HepG2 (cell line): ENCODE results near the gene ATG2B. TPM values are rescaled to one million over a fixed set of nuclear protein-coding genes. Genes with fewer than 3 reads are reported as not detected.

Experiments
- ATAC-seq: fragments of 200-7000 bp; cut with Tn5 transposase; 3 replicates; pipeline ENCODE4 v1.9.1; 2020; ENCODE audit warnings: mild to moderate bottlenecking, moderate library complexity
- BruUV-seq: library from RNA; stranded (reverse); fragments of 400-500 nt; replicated peaks from 2 replicates; lab custom pipeline; 2021; lab: Mats Ljungman, UMichigan
- CTCF ChIA-PET: fragments of 300-600 bp; formaldehyde crosslinking; extraction: SDS; loops from one replicate; lab custom pipeline; 2021; ENCODE audit warnings: low total read pairs, inconsistent platforms, low intra/inter-chr PET ratio; lab: Yijun Ruan, JAX
- POLR2A ChIA-PET: fragments of 350-600 bp; sonication (Branson Sonifier 250); formaldehyde crosslinking; loops from one replicate; lab custom pipeline; 2020; ENCODE audit warnings: antibody characterized with exemption, inconsistent platforms; lab: Yijun Ruan, JAX
- DNase-seq: peaks from one replicate; pipeline ENCODE4 v3.0.0-alpha.2; 2015; ENCODE audit warnings: low spot score
- FAIRE-seq: peaks from 3 replicates; lab custom pipeline; 2011; peaks lifted over from hg19 to GRCh38; lab: Jason Lieb, UNC
- H2AFZ ChIP-seq: one replicate; pipeline ENCODE4 v1.6.1; 2011; ENCODE audit warnings: low read length, inconsistent platforms
- H3K27ac ChIP-seq: fragments of 300-600 bp; 3 replicates; pipeline ENCODE4 v1.8.0; 2011; ENCODE audit warnings: mixed run types, mild to moderate bottlenecking, mixed read lengths, low read length, inconsistent platforms; ENCODE audit not compliant: insufficient read depth; ENCODE audit errors: extremely low read length
- H3K27me3 ChIP-seq, 2 experiments: fragments of 200-600 bp in 1 of 2; 2 replicates in 1 of 2; 3 replicates in 1 of 2; pipeline versions ENCODE4 v1.6.0 to v1.8.0; 2011; ENCODE audit warnings: low read length in 2 of 2, mild to moderate bottlenecking in 2 of 2, moderate library complexity in 2 of 2, inconsistent platforms in 1 of 2; ENCODE audit not compliant: insufficient read depth in 2 of 2, control insufficient read depth in 1 of 2
- H3K36me3 ChIP-seq, 2 experiments: fragments of 200-600 bp in 1 of 2; replicated peaks in 1 of 2; 2 replicates in 1 of 2; 3 replicates in 1 of 2; pipeline versions ENCODE4 v1.5.1 to v1.8.0; 2011; ENCODE audit warnings: low read length in 2 of 2, inconsistent platforms in 1 of 2; ENCODE audit not compliant: insufficient read depth in 2 of 2, control insufficient read depth in 1 of 2
- H3K4me1 ChIP-seq: 2 replicates; pipeline ENCODE4 v1.5.1; 2012; ENCODE audit warnings: low read length, inconsistent platforms; ENCODE audit not compliant: insufficient read depth
- H3K4me2 ChIP-seq: 2 replicates; pipeline ENCODE4 v1.6.0; 2011; ENCODE audit warnings: low read depth, low read length, inconsistent platforms
- H3K4me3 ChIP-seq, 3 experiments: fragments of 200-600 bp in 1 of 3; sonication (generic), shearing (Covaris generic) in 1 of 3; replicated peaks in 1 of 3; 2 replicates each; pipeline ENCODE4 v1.5.1; 2011 to 2016; ENCODE audit warnings: low read length in 3 of 3, inconsistent platforms in 2 of 3, low read depth in 2 of 3, mild to moderate bottlenecking in 2 of 3, control low read depth in 1 of 3, mixed read lengths in 1 of 3; ENCODE audit not compliant: insufficient read depth in 1 of 3
- H3K79me2 ChIP-seq: one replicate; pipeline ENCODE4 v1.6.1; 2011; ENCODE audit warnings: low read length, inconsistent platforms; ENCODE audit not compliant: insufficient read depth
- H3K9ac ChIP-seq: 2 replicates; pipeline ENCODE4 v1.6.0; 2011; ENCODE audit warnings: mild to moderate bottlenecking, low read depth, low read length, inconsistent platforms; ENCODE audit not compliant: insufficient read depth
- H3K9me3 ChIP-seq: 2 replicates; pipeline ENCODE4 v1.5.1; 2012; ENCODE audit warnings: mild to moderate bottlenecking, low read length
- H4K20me1 ChIP-seq: 2 replicates; pipeline ENCODE4 v1.6.0; 2011; ENCODE audit warnings: inconsistent platforms, mild to moderate bottlenecking, low read length, moderate library complexity; ENCODE audit not compliant: insufficient read depth
- HES4 ChIP-seq: sonication (generic); formaldehyde crosslinking; IDR thresholded peaks from 2 replicates; pipeline ENCODE4 v1.9.0; 2021; ENCODE audit warnings: mild to moderate bottlenecking, missing genetic modification reagents, borderline replicate concordance
- NFIB ChIP-seq: sonication (generic); formaldehyde crosslinking; IDR thresholded peaks from 2 replicates; pipeline ENCODE4 v1.9.0; 2021; ENCODE audit warnings: missing genetic modification reagents, mild to moderate bottlenecking, borderline replicate concordance
- PAWR ChIP-seq: sonication (generic); formaldehyde crosslinking; IDR thresholded peaks from 2 replicates; pipeline ENCODE4 v1.4.0; 2020; ENCODE audit warnings: missing genetic modification reagents, mild to moderate bottlenecking, borderline replicate concordance
- PHF21A ChIP-seq: sonication (generic); formaldehyde crosslinking; IDR thresholded peaks from 2 replicates; pipeline ENCODE4 v1.5.0; 2020; ENCODE audit warnings: mild to moderate bottlenecking, missing genetic modification reagents
- TBX3 ChIP-seq: fragments of 450-650 bp; IDR thresholded peaks from 2 replicates; pipeline ENCODE4 v1.6.1; 2017; ENCODE audit warnings: antibody characterized with exemption, mild to moderate bottlenecking, inconsistent platforms, borderline replicate concordance
- WIZ ChIP-seq: sonication (generic); formaldehyde crosslinking; IDR thresholded peaks from 2 replicates; pipeline ENCODE4 v1.5.1; 2020; ENCODE audit warnings: mild to moderate bottlenecking, missing genetic modification reagents
- ZFX ChIP-seq: sonication (generic); formaldehyde crosslinking; IDR thresholded peaks from 2 replicates; pipeline ENCODE4 v1.4.0; 2020; ENCODE audit warnings: mild to moderate bottlenecking, low read depth, missing genetic modification reagents, moderate library complexity
- ZNF124 ChIP-seq: sonication (generic); formaldehyde crosslinking; IDR thresholded peaks from 2 replicates; pipeline ENCODE4 v1.4.0; 2020; ENCODE audit warnings: missing genetic modification reagents
- ZNF383 ChIP-seq: sonication (generic); formaldehyde crosslinking; IDR thresholded peaks from 2 replicates; pipeline ENCODE4 v1.4.0; 2020; ENCODE audit warnings: missing genetic modification reagents, mild to moderate bottlenecking, borderline replicate concordance
- ZNF446 ChIP-seq: sonication (generic); formaldehyde crosslinking; IDR thresholded peaks from 2 replicates; pipeline ENCODE4 v1.5.0; 2020; ENCODE audit warnings: mild to moderate bottlenecking, missing genetic modification reagents
- ZNF496 ChIP-seq: sonication (generic); formaldehyde crosslinking; IDR thresholded peaks from 2 replicates; pipeline ENCODE4 v1.8.1; 2023; ENCODE audit warnings: mild to moderate bottlenecking, moderate library complexity, missing genetic modification reagents; ENCODE audit not compliant: insufficient replicate concordance
- ZNF7 ChIP-seq: IDR thresholded peaks from 2 replicates; pipeline ENCODE4 v1.6.1; 2016; ENCODE audit warnings: missing biosample characterization, missing genetic modification reagents
- ZNF777 ChIP-seq: sonication (generic); formaldehyde crosslinking; IDR thresholded peaks from 2 replicates; pipeline ENCODE4 v1.4.0; 2020; ENCODE audit warnings: missing genetic modification reagents
- WGBS: methylation state at CpG from one replicate; pipeline ENCODE4 v1.1.6; 2017; ENCODE audit warnings: low lambda C conversion rate; 5-methylcytosine and 5-hydroxymethylcytosine counted together
- in situ Hi-C: cut with HindIII; loops from 2 replicates; pipeline ENCODE4 v1.10.0; 2017; ENCODE audit warnings: low pct_unique_long_range_greater_than_20kb; ENCODE audit not compliant: extremely low pct_ligation_motif_present
- intact Hi-C: fragments of 100-400 bp; cut with micrococcal nuclease; formaldehyde crosslinking; loops from one replicate; pipeline ENCODE4 v1.10.0; 2022; ENCODE audit not compliant: unreplicated experiment
- polyA plus RNA-seq, 8 experiments: library from polyadenylated mRNA; depleted of rRNA in 3 of 8; stranded (reverse) in 7 of 8; unstranded in 1 of 8; fragments of >200 nt; fragmentation: Illumina TruSeq in 4 of 8; extraction: Trizol in 4 of 8; gene quantifications; 2 replicates each; pipeline versions ENCODE4 v1.2.1 to v1.2.3, GENCODE V29; 2011 to 2016; ENCODE audit warnings: low read depth in 4 of 8, missing spikeins in 1 of 8, mixed read lengths in 1 of 8; ENCODE audit not compliant: insufficient read depth in 1 of 8
- total RNA-seq, 5 experiments: library from RNA; depleted of rRNA; stranded (reverse); fragments of >200 nt; fragmentation: Illumina TruSeq; extraction: Trizol; gene quantifications; 2 replicates each; pipeline ENCODE4 v1.2.3, GENCODE V29; 2016; ENCODE audit warnings: low read depth in 1 of 5
- TF ChIP-seq, protein P1 (sequence below): sonication (generic); formaldehyde crosslinking; IDR thresholded peaks from 2 replicates; pipeline ENCODE4 v1.5.0; 2020; ENCODE audit warnings: mild to moderate bottlenecking, missing genetic modification reagents, moderate library complexity

Gene ATG2B
- total and polyA plus RNA-seq, 2 of the 13 experiments (the other 11 are each of a cell fraction or from before 2014, with no cell fraction given): 7.4 to 7.5 TPM

DNA sequence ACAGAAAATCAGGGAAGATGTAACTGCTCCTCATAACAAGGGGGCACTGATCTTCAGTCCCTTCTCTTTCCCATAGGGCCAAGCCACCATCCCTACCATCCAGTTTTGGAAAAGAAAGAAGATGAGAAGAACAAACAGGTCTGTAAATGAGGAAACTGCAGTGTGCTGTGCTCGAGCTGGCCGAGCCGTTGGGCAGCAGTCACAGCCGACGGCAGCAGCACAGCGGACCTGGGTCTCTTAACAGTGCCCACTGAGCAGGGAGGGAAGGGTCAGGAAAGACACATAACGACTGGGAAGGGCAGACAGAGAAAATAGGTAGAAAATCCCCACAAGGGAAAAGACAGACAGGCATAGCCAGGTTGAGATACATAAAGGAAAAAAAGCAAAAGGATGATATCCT is 68.9 kb downstream of the ATG2B start:
- no peak for DNase-seq
- TF ChIP-seq, protein P1, sequence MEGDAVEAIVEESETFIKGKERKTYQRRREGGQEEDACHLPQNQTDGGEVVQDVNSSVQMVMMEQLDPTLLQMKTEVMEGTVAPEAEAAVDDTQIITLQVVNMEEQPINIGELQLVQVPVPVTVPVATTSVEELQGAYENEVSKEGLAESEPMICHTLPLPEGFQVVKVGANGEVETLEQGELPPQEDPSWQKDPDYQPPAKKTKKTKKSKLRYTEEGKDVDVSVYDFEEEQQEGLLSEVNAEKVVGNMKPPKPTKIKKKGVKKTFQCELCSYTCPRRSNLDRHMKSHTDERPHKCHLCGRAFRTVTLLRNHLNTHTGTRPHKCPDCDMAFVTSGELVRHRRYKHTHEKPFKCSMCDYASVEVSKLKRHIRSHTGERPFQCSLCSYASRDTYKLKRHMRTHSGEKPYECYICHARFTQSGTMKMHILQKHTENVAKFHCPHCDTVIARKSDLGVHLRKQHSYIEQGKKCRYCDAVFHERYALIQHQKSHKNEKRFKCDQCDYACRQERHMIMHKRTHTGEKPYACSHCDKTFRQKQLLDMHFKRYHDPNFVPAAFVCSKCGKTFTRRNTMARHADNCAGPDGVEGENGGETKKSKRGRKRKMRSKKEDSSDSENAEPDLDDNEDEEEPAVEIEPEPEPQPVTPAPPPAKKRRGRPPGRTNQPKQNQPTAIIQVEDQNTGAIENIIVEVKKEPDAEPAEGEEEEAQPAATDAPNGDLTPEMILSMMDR (CRISPR knock-in tag): no peak
- intact Hi-C loops (no loop called here), in situ Hi-C loops (no loop called here)
- FAIRE-seq: no peak
- no peaks in the 10 kb centered on the region for H3K4me1 ChIP-seq
- BruUV-seq: no TSS peak
- no peak overlapping the region for H2AFZ ChIP-seq
- ATAC-seq: no peak
- H3K27ac ChIP-seq: no peak overlapping the region
- H3K79me2 ChIP-seq: no peaks in the 10 kb centered on the region
- no peak overlapping the region for H3K4me2 ChIP-seq
- no peaks in the 10 kb centered on the region for H4K20me1 ChIP-seq
- H3K27me3 ChIP-seq: no peaks in the 10 kb centered on the region
- H3K36me3 ChIP-seq: peaks cover 1 to 12% of the 10 kb centered on the region in 2 experiments; a peak in 3 of 5 replicates
- H3K9ac ChIP-seq: no peak overlapping the region
- POLR2A ChIA-PET: no interaction called here
- WGBS: 91% methylated on average over 7 of the region's 7 CpGs
- H3K4me3 ChIP-seq: no peak overlapping the region
- H3K9me3 ChIP-seq: no peaks in the 10 kb centered on the region
- CTCF ChIA-PET: no interaction called here

DNA sequence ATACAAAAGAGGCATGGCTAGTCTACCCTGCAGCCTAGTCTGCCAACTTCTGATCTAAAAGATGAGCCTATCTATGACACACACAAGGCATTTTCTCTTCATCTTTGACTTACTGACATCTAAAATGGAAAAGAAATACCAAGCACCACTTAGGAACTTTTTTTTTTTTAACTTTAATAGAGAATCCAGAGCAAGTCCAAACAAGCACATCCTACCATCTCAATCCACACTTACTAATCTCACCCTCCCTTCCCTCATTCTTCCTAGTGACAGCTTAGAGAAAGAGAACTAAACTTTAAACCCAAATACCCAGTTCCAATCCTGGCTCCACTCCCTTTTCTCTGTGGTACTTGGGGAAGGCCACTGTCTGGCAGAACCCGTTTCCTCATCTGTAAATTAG is 75.3 kb downstream of the ATG2B start:
- DNase-seq (no peak), ATAC-seq (no peak), FAIRE-seq (no peak)
- H3K9ac ChIP-seq: no peak overlapping the region
- H3K4me2 ChIP-seq: no peak overlapping the region
- in situ Hi-C loops: no loop called here
- no peak for TF ChIP-seq HES4 (CRISPR knock-in tag)
- no peak for TF ChIP-seq ZFX
- no peak for TF ChIP-seq ZNF383
- TF ChIP-seq ZNF7 (CRISPR knock-in tag): no peak
- TF ChIP-seq PAWR (CRISPR knock-in tag): no peak
- no peak for TF ChIP-seq ZNF777 (CRISPR knock-in tag)
- no peak for TF ChIP-seq WIZ (CRISPR knock-in tag)
- no peak for TF ChIP-seq NFIB (CRISPR knock-in tag)
- no peak for TF ChIP-seq PHF21A (CRISPR knock-in tag)
- no peak for TF ChIP-seq ZNF124 (CRISPR knock-in tag)
- TF ChIP-seq TBX3: no peak
- no peak for TF ChIP-seq ZNF446 (CRISPR knock-in tag)
- TF ChIP-seq ZNF496: no peak
- H2AFZ ChIP-seq: no peak overlapping the region
- H3K79me2 ChIP-seq: no peaks in the 10 kb centered on the region
- peaks cover 11% of the 10 kb centered on the region for H3K4me1 ChIP-seq
- ChIA-PET POLR2A (no interaction called here), CTCF (no interaction called here)
- H3K36me3 ChIP-seq: peaks cover 2 to 22% of the 10 kb centered on the region in 2 experiments; a peak in 3 of 5 replicates
- no peak overlapping the region for H3K4me3 ChIP-seq
- BruUV-seq: no TSS peak
- 97% methylated on average over 1 of the region's 1 CpG for WGBS
- intact Hi-C loops: no loop called here
- no peaks in the 10 kb centered on the region for H4K20me1 ChIP-seq
- no peaks in the 10 kb centered on the region for H3K9me3 ChIP-seq
- H3K27ac ChIP-seq: no peak overlapping the region
- no peaks in the 10 kb centered on the region for H3K27me3 ChIP-seq
